Liver (tissue), 9 donors: ENCODE measurements around the gene GON7. TPM values are rescaled to one million over a fixed set of nuclear protein-coding genes. Genes with fewer than 3 reads are reported as not detected.

Experiments used
- DNase-seq: peaks from one replicate; pipeline ENCODE4 v3.0.0-alpha.2; 2017; ENCODE audit warnings: low spot score
- H3K27ac ChIP-seq, 2 donors: one replicate each; pipeline ENCODE4 v1.7.0; 2013; ENCODE audit warnings: inconsistent platforms in 2 of 2, low read length in 2 of 2, control low read depth in 1 of 2, low read depth in 1 of 2, mild to moderate bottlenecking in 1 of 2
- H3K27me3 ChIP-seq, 4 donors: one replicate each; pipeline versions ENCODE4 v1.6.1 to v1.7.0; 2013; ENCODE audit warnings: low read length in 3 of 4, inconsistent platforms in 1 of 4, mild to moderate bottlenecking in 1 of 4, moderate library complexity in 1 of 4; ENCODE audit not compliant: control insufficient read depth in 4 of 4, insufficient read depth in 4 of 4
- H3K36me3 ChIP-seq, 4 donors: one replicate each; pipeline versions ENCODE4 v1.6.1 to v1.7.0; 2013; ENCODE audit warnings: low read length in 3 of 4, mild to moderate bottlenecking in 3 of 4, low read depth in 1 of 4, moderate library complexity in 1 of 4; ENCODE audit not compliant: control insufficient read depth in 4 of 4, insufficient read depth in 3 of 4
- H3K4me1 ChIP-seq, 4 donors: one replicate each; pipeline versions ENCODE4 v1.6.1 to v1.7.0; 2013; ENCODE audit warnings: low read length in 3 of 4, mild to moderate bottlenecking in 3 of 4, moderate library complexity in 1 of 4; ENCODE audit not compliant: control insufficient read depth in 4 of 4, insufficient read depth in 4 of 4
- H3K4me3 ChIP-seq, 3 donors: one replicate each; pipeline versions ENCODE4 v1.6.1 to v1.7.0; 2013; ENCODE audit warnings: low read length in 3 of 3, control low read depth in 1 of 3, low read depth in 1 of 3, mild to moderate bottlenecking in 1 of 3
- H3K9ac ChIP-seq, 2 donors: one replicate each; pipeline ENCODE4 v1.7.0; 2013; ENCODE audit warnings: low read length in 2 of 2, mild to moderate bottlenecking in 2 of 2, moderate library complexity in 2 of 2, control low read depth in 1 of 2, low read depth in 1 of 2
- H3K9me3 ChIP-seq, 4 donors: one replicate each; pipeline versions ENCODE4 v1.6.1 to v1.7.0; 2013; ENCODE audit warnings: low read length in 3 of 4; ENCODE audit not compliant: control insufficient read depth in 4 of 4
- ATF3 ChIP-seq: IDR thresholded peaks from 2 replicates; pipeline ENCODE4 v1.6.1; 2016; ENCODE audit warnings: antibody characterized with exemption
- CTCF ChIP-seq: fragments of 150-350 bp; IDR thresholded peaks from 2 replicates; pipeline ENCODE4 v1.5.1; 2017; ENCODE audit warnings: improper control_type of control experiment, low read depth, low read length; ENCODE audit not compliant: missing input control
- EGR1 ChIP-seq, 2 donors: IDR thresholded peaks; 2 replicates each; pipeline ENCODE4 v1.6.1; 2016 to 2018; ENCODE audit warnings: antibody characterized with exemption in 2 of 2, low read depth in 2 of 2
- FOXA1 ChIP-seq: IDR thresholded peaks from 2 replicates; pipeline ENCODE4 v1.6.1; 2016; ENCODE audit warnings: antibody characterized with exemption
- FOXA2 ChIP-seq: IDR thresholded peaks from 2 replicates; pipeline ENCODE4 v1.6.1; 2016; ENCODE audit warnings: antibody characterized with exemption
- GABPA ChIP-seq, 2 donors: IDR thresholded peaks in 1 of 2; conservative IDR thresholded peaks in 1 of 2; 2 replicates each; pipeline ENCODE4 v1.6.1; 2016; ENCODE audit warnings: antibody characterized with exemption in 2 of 2, mild to moderate bottlenecking in 1 of 2, moderate library complexity in 1 of 2
- HNF4A ChIP-seq, 2 donors: conservative IDR thresholded peaks; 2 replicates each; pipeline ENCODE4 v1.6.1; 2016; ENCODE audit warnings: antibody characterized with exemption in 2 of 2, mild to moderate bottlenecking in 2 of 2
- HNF4G ChIP-seq: IDR thresholded peaks from 2 replicates; pipeline ENCODE4 v1.6.1; 2016; ENCODE audit warnings: antibody characterized with exemption
- JUND ChIP-seq, 2 donors: IDR thresholded peaks; 2 replicates each; pipeline ENCODE4 v1.6.1; 2016; ENCODE audit warnings: antibody characterized with exemption in 2 of 2
- MAX ChIP-seq: IDR thresholded peaks from 2 replicates; pipeline ENCODE4 v1.6.1; 2016; ENCODE audit warnings: antibody characterized with exemption
- NR2F2 ChIP-seq: IDR thresholded peaks from 2 replicates; pipeline ENCODE4 v1.6.1; 2016; ENCODE audit warnings: antibody characterized with exemption
- RAD21 ChIP-seq, 2 donors: IDR thresholded peaks; 2 replicates each; pipeline ENCODE4 v1.6.1; 2016; ENCODE audit warnings: antibody characterized with exemption in 2 of 2, mild to moderate bottlenecking in 2 of 2
- REST ChIP-seq: IDR thresholded peaks from 2 replicates; pipeline ENCODE4 v1.6.1; 2016; ENCODE audit warnings: antibody characterized with exemption, mild to moderate bottlenecking
- RXRA ChIP-seq, 2 donors: IDR thresholded peaks; 2 replicates each; pipeline ENCODE4 v1.6.1; 2017 to 2018; ENCODE audit warnings: antibody characterized with exemption in 2 of 2, mild to moderate bottlenecking in 1 of 2
- SP1 ChIP-seq: IDR thresholded peaks from 2 replicates; pipeline ENCODE4 v1.6.1; 2018; ENCODE audit warnings: antibody characterized with exemption, mild to moderate bottlenecking
- TAF1 ChIP-seq: conservative IDR thresholded peaks from 2 replicates; pipeline ENCODE4 v1.6.1; 2016; ENCODE audit warnings: antibody characterized with exemption, mild to moderate bottlenecking
- YY1 ChIP-seq: IDR thresholded peaks from 2 replicates; pipeline ENCODE4 v1.6.1; 2016; ENCODE audit warnings: antibody characterized with exemption, mild to moderate bottlenecking
- ZBTB33 ChIP-seq: IDR thresholded peaks from 2 replicates; pipeline ENCODE4 v1.6.1; 2016; ENCODE audit warnings: antibody characterized with exemption
- WGBS: extraction: QIAGEN DNeasy Blood & Tissue Kit; methylation state at CpG from one replicate; pipeline ENCODE4 v1.1.7; 2013; 5-methylcytosine and 5-hydroxymethylcytosine counted together
- polyA plus RNA-seq, 2 donors: library from polyadenylated mRNA; stranded (reverse) in 1 of 2; unstranded in 1 of 2; fragments of 200-250 nt in 1 of 2; fragments of >200 nt in 1 of 2; fragmentation: Nextera tagmentation in 1 of 2; extraction: Ambion mirVana in 1 of 2; gene quantifications; one replicate each; pipeline versions ENCODE4 v1.2.1 to v1.2.3, GENCODE V29; 2013 to 2015
- total RNA-seq, 2 donors: library from RNA; depleted of rRNA; stranded (reverse); fragments of >200 nt; gene quantifications; one replicate each; pipeline ENCODE4 v1.2.3, GENCODE V29; 2014
- donor health status: healthy.
- donor health status: healthy.
- donor health status: healthy.
- donor health status: healthy.
- donor health status: healthy.

The GON7 gene
- total and polyA plus RNA-seq, 4 donors = 9.0 to 11.2 (median 9.5) TPM

- H3K9me3 ChIP-seq = no peaks in the 10 kb centered on the region
- peaks cover 9 to 42% (median 34%) of the 10 kb centered on the region in 4 donors for H3K36me3 ChIP-seq
- H3K4me1 ChIP-seq = no peaks in the 10 kb centered on the region
- WGBS = 93% methylated on average over 7 of the region's 7 CpGs
- DNase-seq = no peak
- H3K27me3 ChIP-seq = no peaks in the 10 kb centered on the region
- TF ChIP-seq TAF1 (no peak), YY1 (no peak), CTCF (no peak), RXRA (IDR thresholded peaks at IDR 0.05) (no peak), HNF4A (conservative IDR thresholded peaks at IDR 0.05) (no peak), JUND (IDR thresholded peaks at IDR 0.05) (no peak), ATF3 (no peak), NR2F2 (no peak), FOXA1 (no peak), RAD21 (IDR thresholded peaks at IDR 0.05) (no peak), MAX (no peak)
- no peak overlapping the region for H3K9ac ChIP-seq
- H3K4me3 ChIP-seq = no peak overlapping the region
- H3K27ac ChIP-seq = no peak overlapping the region
Observed at GRCh38 chr14:93249128-93249831, 42.4 kb upstream of the GON7 start.

GRCh38 chr14:93246534-93246933 lies 39.7 kb upstream of the GON7 start:
- Histone ChIP-seq H3K27ac (no peak overlapping the region), H3K9ac (no peak overlapping the region), H3K36me3 (peaks cover 12 to 54% (median 45%) of the 10 kb centered on the region in 4 donors), H3K27me3 (no peaks in the 10 kb centered on the region), H3K4me3 (no peak overlapping the region), H3K9me3 (no peaks in the 10 kb centered on the region), H3K4me1 (no peaks in the 10 kb centered on the region)
- TF ChIP-seq ATF3 = no peak
- TF ChIP-seq CTCF = no peak
- no peak for TF ChIP-seq NR2F2
- TF ChIP-seq SP1 = no peak
- TF ChIP-seq FOXA1 = no peak
- TF ChIP-seq HNF4A (conservative IDR thresholded peaks at IDR 0.05) = no peak
- no peak for TF ChIP-seq HNF4G
- no peak for TF ChIP-seq MAX
- TF ChIP-seq REST = no peak
- no peak for TF ChIP-seq EGR1 (IDR thresholded peaks at IDR 0.05; ENCODE audit: low read depth in 2 of 2)
- no peak for TF ChIP-seq RAD21 (IDR thresholded peaks at IDR 0.05)
- no peak for TF ChIP-seq ZBTB33
- no peak for TF ChIP-seq FOXA2
- no peak for TF ChIP-seq JUND (IDR thresholded peaks at IDR 0.05)
- TF ChIP-seq YY1 = no peak
- no peak for TF ChIP-seq TAF1
- no peak for TF ChIP-seq RXRA (IDR thresholded peaks at IDR 0.05)
- TF ChIP-seq GABPA (IDR thresholded peaks at IDR 0.05 in 1 of 2, conservative IDR thresholded peaks at IDR 0.05 in 1 of 2) = no peak
- DNase-seq = no peak
